HEK293T (cell line): Measurements from ENCODE around the gene PPP1R1B.

ENCODE experiments used
- ELF4 ChIP-seq: fragments of 450-650 bp; IDR thresholded peaks from 2 replicates; pipeline ENCODE4 v1.6.1; 2017; ENCODE audit warnings: antibody characterized with exemption
- FOXA1 ChIP-seq: fragments of 450-650 bp; IDR thresholded peaks from 2 replicates; pipeline ENCODE4 v1.6.1; 2016; ENCODE audit warnings: mild to moderate bottlenecking
- FOXM1 ChIP-seq: fragments of 450-650 bp; IDR thresholded peaks from 2 replicates; pipeline ENCODE4 v1.6.1; 2017; ENCODE audit warnings: mild to moderate bottlenecking, borderline replicate concordance
- LEF1 ChIP-seq: fragments of 450-650 bp; IDR thresholded peaks from 2 replicates; pipeline ENCODE4 v1.6.1; 2017; ENCODE audit warnings: mild to moderate bottlenecking, borderline replicate concordance
- SUZ12 ChIP-seq: fragments of 450-650 bp; IDR thresholded peaks from 2 replicates; pipeline ENCODE4 v1.6.1; 2016; ENCODE audit warnings: mild to moderate bottlenecking
- TARDBP ChIP-seq: fragments of 450-650 bp; IDR thresholded peaks from 2 replicates; pipeline ENCODE4 v1.6.1; 2016
- TF ChIP-seq, protein P1 (sequence below): fragments of 450-650 bp; IDR thresholded peaks from 2 replicates; pipeline ENCODE4 v1.6.1; 2016

DNA sequence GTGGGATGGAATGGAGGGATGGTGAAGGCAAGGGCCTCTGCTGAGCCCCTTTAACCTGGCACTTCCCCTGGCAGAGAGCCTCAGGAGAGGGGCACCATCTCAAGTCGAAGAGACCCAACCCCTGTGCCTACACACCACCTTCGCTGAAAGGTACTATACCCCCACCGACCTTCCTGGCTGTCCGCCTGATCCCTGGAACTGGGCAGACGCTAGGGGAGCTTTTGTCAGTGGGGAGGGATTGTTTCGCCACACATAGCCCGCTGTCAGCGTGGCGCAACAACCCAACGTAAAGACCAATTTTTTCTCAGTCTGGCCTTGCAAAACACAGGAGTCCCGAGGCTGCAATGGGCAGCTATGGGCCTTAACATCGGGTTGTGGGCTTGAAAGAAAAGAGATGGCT lies 3.1 kb downstream of the PPP1R1B start:
- TF ChIP-seq FOXM1 = no peak
- TF ChIP-seq ELF4 = no peak
- no peak for TF ChIP-seq FOXA1
- TF ChIP-seq LEF1 = no peak
- TF ChIP-seq, protein P1, sequence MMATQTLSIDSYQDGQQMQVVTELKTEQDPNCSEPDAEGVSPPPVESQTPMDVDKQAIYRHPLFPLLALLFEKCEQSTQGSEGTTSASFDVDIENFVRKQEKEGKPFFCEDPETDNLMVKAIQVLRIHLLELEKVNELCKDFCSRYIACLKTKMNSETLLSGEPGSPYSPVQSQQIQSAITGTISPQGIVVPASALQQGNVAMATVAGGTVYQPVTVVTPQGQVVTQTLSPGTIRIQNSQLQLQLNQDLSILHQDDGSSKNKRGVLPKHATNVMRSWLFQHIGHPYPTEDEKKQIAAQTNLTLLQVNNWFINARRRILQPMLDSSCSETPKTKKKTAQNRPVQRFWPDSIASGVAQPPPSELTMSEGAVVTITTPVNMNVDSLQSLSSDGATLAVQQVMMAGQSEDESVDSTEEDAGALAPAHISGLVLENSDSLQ = no peak
- no peak for TF ChIP-seq SUZ12
- TF ChIP-seq TARDBP = no peak
